HepG2 (cell line): Measurements from ENCODE around the gene ZNF860. TPM values are rescaled to one million over a fixed set of nuclear protein-coding genes. Genes with fewer than 3 reads are reported as not detected.

Experiments used
- ATAC-seq: fragments of 200-7000 bp; cut with Tn5 transposase; 3 replicates; pipeline ENCODE4 v1.9.1; 2020; ENCODE audit warnings: mild to moderate bottlenecking, moderate library complexity
- BruUV-seq: library from RNA; stranded (reverse); fragments of 400-500 nt; replicated peaks from 2 replicates; lab custom pipeline; 2021; lab: Mats Ljungman, UMichigan
- CTCF ChIA-PET: fragments of 300-600 bp; formaldehyde crosslinking; extraction: SDS; loops from one replicate; lab custom pipeline; 2021; ENCODE audit warnings: low total read pairs, inconsistent platforms, low intra/inter-chr PET ratio; lab: Yijun Ruan, JAX
- POLR2A ChIA-PET: fragments of 350-600 bp; sonication (Branson Sonifier 250); formaldehyde crosslinking; loops from one replicate; lab custom pipeline; 2020; ENCODE audit warnings: antibody characterized with exemption, inconsistent platforms; lab: Yijun Ruan, JAX
- DNase-seq: peaks from one replicate; pipeline ENCODE4 v3.0.0-alpha.2; 2015; ENCODE audit warnings: low spot score
- FAIRE-seq: peaks from 3 replicates; lab custom pipeline; 2011; peaks lifted over from hg19 to GRCh38; lab: Jason Lieb, UNC
- H2AFZ ChIP-seq: one replicate; pipeline ENCODE4 v1.6.1; 2011; ENCODE audit warnings: low read length, inconsistent platforms
- H3K27ac ChIP-seq: fragments of 300-600 bp; 3 replicates; pipeline ENCODE4 v1.8.0; 2011; ENCODE audit warnings: mixed run types, mild to moderate bottlenecking, mixed read lengths, low read length, inconsistent platforms; ENCODE audit not compliant: insufficient read depth; ENCODE audit errors: extremely low read length
- H3K27me3 ChIP-seq, 2 experiments: fragments of 200-600 bp in 1 of 2; 2 replicates in 1 of 2; 3 replicates in 1 of 2; pipeline versions ENCODE4 v1.6.0 to v1.8.0; 2011; ENCODE audit warnings: low read length in 2 of 2, mild to moderate bottlenecking in 2 of 2, moderate library complexity in 2 of 2, inconsistent platforms in 1 of 2; ENCODE audit not compliant: insufficient read depth in 2 of 2, control insufficient read depth in 1 of 2
- H3K36me3 ChIP-seq, 2 experiments: fragments of 200-600 bp in 1 of 2; replicated peaks in 1 of 2; 2 replicates in 1 of 2; 3 replicates in 1 of 2; pipeline versions ENCODE4 v1.5.1 to v1.8.0; 2011; ENCODE audit warnings: low read length in 2 of 2, inconsistent platforms in 1 of 2; ENCODE audit not compliant: insufficient read depth in 2 of 2, control insufficient read depth in 1 of 2
- H3K4me1 ChIP-seq: 2 replicates; pipeline ENCODE4 v1.5.1; 2012; ENCODE audit warnings: low read length, inconsistent platforms; ENCODE audit not compliant: insufficient read depth
- H3K4me2 ChIP-seq: 2 replicates; pipeline ENCODE4 v1.6.0; 2011; ENCODE audit warnings: low read depth, low read length, inconsistent platforms
- H3K4me3 ChIP-seq, 3 experiments: fragments of 200-600 bp in 1 of 3; sonication (generic), shearing (Covaris generic) in 1 of 3; replicated peaks in 1 of 3; 2 replicates each; pipeline ENCODE4 v1.5.1; 2011 to 2016; ENCODE audit warnings: low read length in 3 of 3, inconsistent platforms in 2 of 3, low read depth in 2 of 3, mild to moderate bottlenecking in 2 of 3, control low read depth in 1 of 3, mixed read lengths in 1 of 3; ENCODE audit not compliant: insufficient read depth in 1 of 3
- H3K79me2 ChIP-seq: one replicate; pipeline ENCODE4 v1.6.1; 2011; ENCODE audit warnings: low read length, inconsistent platforms; ENCODE audit not compliant: insufficient read depth
- H3K9ac ChIP-seq: 2 replicates; pipeline ENCODE4 v1.6.0; 2011; ENCODE audit warnings: mild to moderate bottlenecking, low read depth, low read length, inconsistent platforms; ENCODE audit not compliant: insufficient read depth
- H3K9me3 ChIP-seq: 2 replicates; pipeline ENCODE4 v1.5.1; 2012; ENCODE audit warnings: mild to moderate bottlenecking, low read length
- H4K20me1 ChIP-seq: 2 replicates; pipeline ENCODE4 v1.6.0; 2011; ENCODE audit warnings: inconsistent platforms, mild to moderate bottlenecking, low read length, moderate library complexity; ENCODE audit not compliant: insufficient read depth
- IRF2 ChIP-seq: IDR thresholded peaks from 2 replicates; pipeline ENCODE4 v1.6.1; 2018; ENCODE audit warnings: missing genetic modification reagents, missing compliant biosample characterization
- NCOR1 ChIP-seq: fragments of 200-600 bp; sonication (generic); IDR thresholded peaks from 2 replicates; pipeline ENCODE4 v1.7.0; 2017; ENCODE audit warnings: antibody characterized with exemption, low read length, borderline replicate concordance
- NR2F2 ChIP-seq: IDR thresholded peaks from 2 replicates; pipeline ENCODE4 v1.6.1; 2012; ENCODE audit warnings: low read depth, inconsistent platforms, borderline replicate concordance
- WIZ ChIP-seq: sonication (generic); formaldehyde crosslinking; IDR thresholded peaks from 2 replicates; pipeline ENCODE4 v1.5.1; 2020; ENCODE audit warnings: mild to moderate bottlenecking, missing genetic modification reagents
- ZNF788 ChIP-seq: sonication (generic); formaldehyde crosslinking; IDR thresholded peaks from 2 replicates; pipeline ENCODE4 v1.5.0; 2020; ENCODE audit warnings: mild to moderate bottlenecking, missing genetic modification reagents, borderline replicate concordance
- WGBS: methylation state at CpG from one replicate; pipeline ENCODE4 v1.1.6; 2017; ENCODE audit warnings: low lambda C conversion rate; 5-methylcytosine and 5-hydroxymethylcytosine counted together
- in situ Hi-C: cut with HindIII; loops from 2 replicates; pipeline ENCODE4 v1.10.0; 2017; ENCODE audit warnings: low pct_unique_long_range_greater_than_20kb; ENCODE audit not compliant: extremely low pct_ligation_motif_present
- intact Hi-C: fragments of 100-400 bp; cut with micrococcal nuclease; formaldehyde crosslinking; loops from one replicate; pipeline ENCODE4 v1.10.0; 2022; ENCODE audit not compliant: unreplicated experiment
- polyA plus RNA-seq, 8 experiments: library from polyadenylated mRNA; depleted of rRNA in 3 of 8; stranded (reverse) in 7 of 8; unstranded in 1 of 8; fragments of >200 nt; fragmentation: Illumina TruSeq in 4 of 8; extraction: Trizol in 4 of 8; gene quantifications; 2 replicates each; pipeline versions ENCODE4 v1.2.1 to v1.2.3, GENCODE V29; 2011 to 2016; ENCODE audit warnings: low read depth in 4 of 8, missing spikeins in 1 of 8, mixed read lengths in 1 of 8; ENCODE audit not compliant: insufficient read depth in 1 of 8
- total RNA-seq, 5 experiments: library from RNA; depleted of rRNA; stranded (reverse); fragments of >200 nt; fragmentation: Illumina TruSeq; extraction: Trizol; gene quantifications; 2 replicates each; pipeline ENCODE4 v1.2.3, GENCODE V29; 2016; ENCODE audit warnings: low read depth in 1 of 5
- TF ChIP-seq, protein P1 (sequence below): sonication (generic); formaldehyde crosslinking; IDR thresholded peaks from 2 replicates; pipeline ENCODE4 v1.4.0; 2020; ENCODE audit warnings: missing genetic modification reagents
- TF ChIP-seq, protein P2 (sequence below): sonication (generic); formaldehyde crosslinking; IDR thresholded peaks from 2 replicates; pipeline ENCODE4 v1.4.0; 2020; ENCODE audit warnings: missing genetic modification reagents
- TF ChIP-seq, protein P3 (sequence below): sonication (generic); formaldehyde crosslinking; IDR thresholded peaks from 2 replicates; pipeline ENCODE4 v1.5.1; 2020; ENCODE audit warnings: missing genetic modification reagents, mild to moderate bottlenecking, borderline replicate concordance

The ZNF860 gene
- total and polyA plus RNA-seq, 2 of the 13 experiments (the other 11 are each of a cell fraction or from before 2014, with no cell fraction given) = 0.55 to 0.73 TPM

DNA sequence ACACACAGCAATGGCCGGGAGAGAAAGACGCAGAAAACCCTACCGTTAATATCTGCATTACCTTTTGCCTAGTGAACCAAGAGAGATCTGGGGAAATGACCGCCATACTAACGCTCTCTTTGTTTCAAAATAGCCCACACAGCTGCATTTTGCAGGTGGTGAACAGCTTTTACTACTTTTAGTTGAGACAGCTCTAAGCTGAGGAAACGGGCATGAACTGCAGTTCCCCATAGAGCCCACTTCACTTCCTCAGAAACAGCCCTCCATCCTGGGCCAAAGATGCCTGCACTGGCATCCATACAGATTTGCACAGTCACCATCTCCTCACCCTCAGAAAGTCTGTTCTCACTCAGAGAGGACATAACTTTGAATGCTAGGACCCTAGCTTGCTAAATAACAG, 45.0 kb downstream of the ZNF860 start (continued):
- TF ChIP-seq, protein P1, sequence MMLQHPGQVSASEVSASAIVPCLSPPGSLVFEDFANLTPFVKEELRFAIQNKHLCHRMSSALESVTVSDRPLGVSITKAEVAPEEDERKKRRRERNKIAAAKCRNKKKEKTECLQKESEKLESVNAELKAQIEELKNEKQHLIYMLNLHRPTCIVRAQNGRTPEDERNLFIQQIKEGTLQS (CRISPR knock-in tag) = no peak
- no peak for TF ChIP-seq NCOR1
- TF ChIP-seq, protein P2, sequence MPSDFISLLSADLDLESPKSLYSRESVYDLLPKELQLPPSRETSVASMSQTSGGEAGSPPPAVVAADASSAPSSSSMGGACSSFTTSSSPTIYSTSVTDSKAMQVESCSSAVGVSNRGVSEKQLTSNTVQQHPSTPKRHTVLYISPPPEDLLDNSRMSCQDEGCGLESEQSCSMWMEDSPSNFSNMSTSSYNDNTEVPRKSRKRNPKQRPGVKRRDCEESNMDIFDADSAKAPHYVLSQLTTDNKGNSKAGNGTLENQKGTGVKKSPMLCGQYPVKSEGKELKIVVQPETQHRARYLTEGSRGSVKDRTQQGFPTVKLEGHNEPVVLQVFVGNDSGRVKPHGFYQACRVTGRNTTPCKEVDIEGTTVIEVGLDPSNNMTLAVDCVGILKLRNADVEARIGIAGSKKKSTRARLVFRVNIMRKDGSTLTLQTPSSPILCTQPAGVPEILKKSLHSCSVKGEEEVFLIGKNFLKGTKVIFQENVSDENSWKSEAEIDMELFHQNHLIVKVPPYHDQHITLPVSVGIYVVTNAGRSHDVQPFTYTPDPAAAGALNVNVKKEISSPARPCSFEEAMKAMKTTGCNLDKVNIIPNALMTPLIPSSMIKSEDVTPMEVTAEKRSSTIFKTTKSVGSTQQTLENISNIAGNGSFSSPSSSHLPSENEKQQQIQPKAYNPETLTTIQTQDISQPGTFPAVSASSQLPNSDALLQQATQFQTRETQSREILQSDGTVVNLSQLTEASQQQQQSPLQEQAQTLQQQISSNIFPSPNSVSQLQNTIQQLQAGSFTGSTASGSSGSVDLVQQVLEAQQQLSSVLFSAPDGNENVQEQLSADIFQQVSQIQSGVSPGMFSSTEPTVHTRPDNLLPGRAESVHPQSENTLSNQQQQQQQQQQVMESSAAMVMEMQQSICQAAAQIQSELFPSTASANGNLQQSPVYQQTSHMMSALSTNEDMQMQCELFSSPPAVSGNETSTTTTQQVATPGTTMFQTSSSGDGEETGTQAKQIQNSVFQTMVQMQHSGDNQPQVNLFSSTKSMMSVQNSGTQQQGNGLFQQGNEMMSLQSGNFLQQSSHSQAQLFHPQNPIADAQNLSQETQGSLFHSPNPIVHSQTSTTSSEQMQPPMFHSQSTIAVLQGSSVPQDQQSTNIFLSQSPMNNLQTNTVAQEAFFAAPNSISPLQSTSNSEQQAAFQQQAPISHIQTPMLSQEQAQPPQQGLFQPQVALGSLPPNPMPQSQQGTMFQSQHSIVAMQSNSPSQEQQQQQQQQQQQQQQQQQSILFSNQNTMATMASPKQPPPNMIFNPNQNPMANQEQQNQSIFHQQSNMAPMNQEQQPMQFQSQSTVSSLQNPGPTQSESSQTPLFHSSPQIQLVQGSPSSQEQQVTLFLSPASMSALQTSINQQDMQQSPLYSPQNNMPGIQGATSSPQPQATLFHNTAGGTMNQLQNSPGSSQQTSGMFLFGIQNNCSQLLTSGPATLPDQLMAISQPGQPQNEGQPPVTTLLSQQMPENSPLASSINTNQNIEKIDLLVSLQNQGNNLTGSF (CRISPR knock-in tag) = no peak
- TF ChIP-seq NR2F2 = no peak

DNA sequence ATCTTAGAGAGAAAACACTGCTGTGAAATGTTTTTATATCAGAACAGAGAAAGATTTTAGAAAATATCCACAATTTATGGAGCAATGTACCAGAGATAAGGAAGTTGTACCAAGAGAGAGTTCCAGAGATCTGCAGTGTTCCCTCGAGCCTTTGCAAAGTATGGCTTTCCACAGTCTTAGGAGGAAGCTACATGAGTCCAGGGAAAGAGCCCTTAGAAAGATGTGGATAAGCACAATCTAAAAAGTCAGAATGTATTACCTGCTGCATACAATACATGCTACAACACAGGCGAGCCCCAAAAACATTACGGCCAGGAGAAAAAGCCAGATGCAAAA, 56.4 kb downstream of the ZNF860 start:
- no peak overlapping the region for H2AFZ ChIP-seq
- H3K4me2 ChIP-seq = no peak overlapping the region
- peaks cover 1 to 18% of the 10 kb centered on the region in 2 experiments; a peak in 1 of 5 replicates for H3K27me3 ChIP-seq
- H3K4me1 ChIP-seq = no peaks in the 10 kb centered on the region
- WGBS = 58% methylated on average over 3 of the region's 3 CpGs
- in situ Hi-C loops = no loop called here
- no peak overlapping the region for H3K27ac ChIP-seq
- no peaks in the 10 kb centered on the region for H3K36me3 ChIP-seq
- POLR2A ChIA-PET = no interaction called here
- TF ChIP-seq ZNF788 = no peak
- TF ChIP-seq IRF2 (CRISPR knock-in tag) = no peak
- TF ChIP-seq WIZ (CRISPR knock-in tag) = no peak
- TF ChIP-seq, protein P3, sequence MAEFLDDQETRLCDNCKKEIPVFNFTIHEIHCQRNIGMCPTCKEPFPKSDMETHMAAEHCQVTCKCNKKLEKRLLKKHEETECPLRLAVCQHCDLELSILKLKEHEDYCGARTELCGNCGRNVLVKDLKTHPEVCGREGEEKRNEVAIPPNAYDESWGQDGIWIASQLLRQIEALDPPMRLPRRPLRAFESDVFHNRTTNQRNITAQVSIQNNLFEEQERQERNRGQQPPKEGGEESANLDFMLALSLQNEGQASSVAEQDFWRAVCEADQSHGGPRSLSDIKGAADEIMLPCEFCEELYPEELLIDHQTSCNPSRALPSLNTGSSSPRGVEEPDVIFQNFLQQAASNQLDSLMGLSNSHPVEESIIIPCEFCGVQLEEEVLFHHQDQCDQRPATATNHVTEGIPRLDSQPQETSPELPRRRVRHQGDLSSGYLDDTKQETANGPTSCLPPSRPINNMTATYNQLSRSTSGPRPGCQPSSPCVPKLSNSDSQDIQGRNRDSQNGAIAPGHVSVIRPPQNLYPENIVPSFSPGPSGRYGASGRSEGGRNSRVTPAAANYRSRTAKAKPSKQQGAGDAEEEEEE (CRISPR knock-in tag) = no peak
- no peak overlapping the region for H3K4me3 ChIP-seq
- H3K9me3 ChIP-seq = peaks cover 10% of the 10 kb centered on the region
- BruUV-seq = no TSS peak
- H3K9ac ChIP-seq = no peak overlapping the region
- FAIRE-seq (no peak), DNase-seq (no peak), ATAC-seq (no peak)
- no peaks in the 10 kb centered on the region for H3K79me2 ChIP-seq
- intact Hi-C loops = no loop called here
- H4K20me1 ChIP-seq = no peaks in the 10 kb centered on the region
- CTCF ChIA-PET = no interaction called here
